HG02885 (cell line): ENCODE results near the gene MRAS.
"Not testable (repeated sequence)": the region's sequence is repeated elsewhere in the genome, so short reads cannot be mapped to it uniquely, and the experiment has no call there.

Experiments used
- ATAC-seq: cut with Tn5 transposase; IDR thresholded peaks from one replicate; pipeline ENCODE4 v1.9.1; 2021; ENCODE audit warnings: mild to moderate bottlenecking; ENCODE audit not compliant: unreplicated experiment, poor library complexity

MRAS gene

GRCh38 chr3:138365253-138365555, 16.8 kb downstream of the MRAS start:
- ATAC-seq = no peak

GRCh38 chr3:138366006-138366759, 17.8 kb downstream of the MRAS start:
- ATAC-seq = no peak

GRCh38 chr3:138367326-138367850, 19.0 kb downstream of the MRAS start:
- ATAC-seq = no peak

GRCh38 chr3:138367911-138368310, 19.5 kb downstream of the MRAS start:
- ATAC-seq = no peak

GRCh38 chr3:138369151-138369900, 20.9 kb downstream of the MRAS start:
- ATAC-seq = no peak

GRCh38 chr3:138370321-138370720, 21.9 kb downstream of the MRAS start:
- ATAC-seq = no peak

GRCh38 chr3:138371070-138371965, 22.9 kb downstream of the MRAS start:
- peak; percentile 100 for ATAC-seq

GRCh38 chr3:138373087-138373735, 24.8 kb downstream of the MRAS start:
- no peak for ATAC-seq

- no peak for ATAC-seq
Measured at GRCh38 chr3:138373736-138374094, 25.3 kb downstream of the MRAS start.

- ATAC-seq = no peak
Measured at GRCh38 chr3:138374573-138375134, 26.3 kb downstream of the MRAS start.

- ATAC-seq = no peak
Measured at GRCh38 chr3:138375447-138375846, 27.1 kb downstream of the MRAS start.

- no peak for ATAC-seq
Measured at GRCh38 chr3:138376663-138377062, 28.3 kb downstream of the MRAS start.

GRCh38 chr3:138377212-138377611, 28.8 kb downstream of the MRAS start:
- not testable (repeated sequence) for ATAC-seq

- no peak for ATAC-seq
Measured at GRCh38 chr3:138377804-138378203, 29.4 kb downstream of the MRAS start.

GRCh38 chr3:138378331-138378730, 30.0 kb downstream of the MRAS start:
- ATAC-seq = no peak

- ATAC-seq = no peak
Measured at GRCh38 chr3:138378990-138379389, 30.6 kb downstream of the MRAS start.

GRCh38 chr3:138381413-138381901, 33.1 kb downstream of the MRAS start:
- no peak for ATAC-seq

GRCh38 chr3:138381950-138382715, 33.8 kb downstream of the MRAS start:
- no peak for ATAC-seq
